RCC 7860 (cell line): ENCODE measurements around the gene PRH2.

Experiments used
- DNase-seq: peaks from one replicate; pipeline ENCODE4 v3.0.0-alpha.2; 2015; ENCODE audit warnings: low spot score
- FAIRE-seq: peaks from 2 replicates; lab custom pipeline; 2012; peaks lifted over from hg19 to GRCh38; lab: Jason Lieb, UNC

Gene PRH2

GRCh38 chr12:10959804-10960203 is 30.8 kb downstream of the PRH2 start:
- no peak for DNase-seq
- FAIRE-seq: no peak

GRCh38 chr12:10960211-10960610 is 31.2 kb downstream of the PRH2 start:
- no peak for DNase-seq
- FAIRE-seq: no peak

DNA sequence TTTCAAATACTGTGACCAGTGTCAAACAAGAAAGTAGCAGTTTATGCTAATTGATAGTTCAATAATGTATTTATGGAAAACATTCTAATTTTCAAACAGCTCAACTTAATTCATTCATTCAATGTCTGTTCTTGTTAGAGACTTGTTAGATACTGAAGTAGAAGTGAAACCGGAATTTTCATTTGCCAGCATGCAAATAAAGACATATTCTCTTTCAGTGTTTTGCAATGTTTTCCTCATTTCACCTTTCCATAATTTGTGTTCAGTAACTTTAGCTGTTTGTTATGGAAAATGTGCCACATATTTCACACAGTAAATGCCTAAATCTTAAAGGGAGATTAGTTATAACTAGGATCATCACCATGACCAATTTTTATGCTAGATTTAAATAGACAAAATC is 36.4 kb downstream of the PRH2 start:
- FAIRE-seq (no peak), DNase-seq (no peak)

DNA sequence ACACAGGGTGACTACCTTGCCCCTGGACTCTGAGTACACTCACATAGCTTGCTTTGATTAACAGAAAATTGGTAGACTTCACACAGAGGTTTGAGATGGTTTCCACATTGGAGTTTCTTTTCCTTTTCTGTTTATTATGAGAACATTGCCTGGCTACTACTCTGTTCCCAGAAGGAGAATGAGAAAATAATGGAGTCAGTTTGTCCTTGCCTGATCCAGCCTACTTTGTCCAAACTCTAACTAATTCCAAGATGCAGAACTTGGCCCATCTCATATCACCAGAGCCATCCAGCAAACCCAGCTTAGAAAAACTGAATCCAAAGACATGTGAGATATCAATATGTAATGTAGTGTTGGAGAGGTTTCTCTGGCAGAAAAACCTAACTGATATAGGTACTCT is 37.3 kb downstream of the PRH2 start:
- no peak for FAIRE-seq
- no peak for DNase-seq

DNA sequence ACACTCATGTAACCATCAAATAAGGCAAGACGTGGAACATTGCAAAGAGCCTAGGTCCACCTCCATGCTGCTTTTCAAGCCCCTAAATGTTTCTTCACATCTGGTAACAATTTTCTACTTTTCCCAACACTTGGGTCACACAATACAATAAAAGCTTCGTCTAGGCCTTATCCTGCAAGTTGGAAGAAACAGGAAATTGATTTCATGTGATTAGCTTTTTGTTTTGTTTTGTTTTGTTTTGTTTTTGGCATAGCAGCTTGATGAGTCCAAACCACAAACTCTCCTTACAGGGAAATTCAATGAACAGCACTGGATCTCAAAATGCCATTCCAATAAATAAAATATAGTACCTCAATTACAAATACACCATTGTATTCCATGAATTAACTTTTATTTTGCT is 38.4 kb downstream of the PRH2 start:
- no peak for FAIRE-seq
- DNase-seq: no peak

GRCh38 chr12:10968765-10969456 is 39.9 kb downstream of the PRH2 start:
- FAIRE-seq (no peak), DNase-seq (no peak)

DNA sequence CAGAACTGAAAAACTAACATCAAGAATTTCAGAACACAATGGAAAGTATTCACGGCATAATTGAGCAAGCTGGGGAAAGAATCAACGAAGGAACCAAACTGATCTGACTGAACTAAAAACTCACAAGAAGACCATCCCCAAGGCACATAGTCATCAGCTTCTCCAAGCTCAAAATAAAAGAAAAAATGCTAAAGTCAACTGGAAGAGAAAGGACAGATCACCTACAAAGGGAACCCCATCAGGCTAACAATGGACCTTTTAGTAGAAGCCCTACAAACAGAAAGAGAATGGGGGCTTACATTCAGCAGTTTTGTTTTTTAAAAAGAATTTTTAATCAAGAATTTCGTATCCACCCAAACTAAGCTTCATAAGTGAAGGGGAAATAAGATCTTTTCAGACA is 45.9 kb downstream of the PRH2 start:
- DNase-seq (no peak), FAIRE-seq (no peak)

- FAIRE-seq (no peak), DNase-seq (no peak)
Measured at GRCh38 chr12:10982244-10982643, 53.2 kb downstream of the PRH2 start.
